ENCODE results near the gene ZBTB43. TPM values are rescaled to one million over a fixed set of nuclear protein-coding genes. Genes with fewer than 3 reads are reported as not detected.

ZBTB43 gene
- total and polyA plus RNA-seq, 2 of the 4 experiments (the other 2 are of a cell fraction), result 4.5 to 15.1 TPM

GRCh38 chr9:126755317-126755875, 49.4 kb upstream of the ZBTB43 start:
- H2AK5ac ChIP-seq (ENCODE audit: low read depth, low read length), result no peak overlapping the region
- no peak overlapping the region for H2BK5ac ChIP-seq (ENCODE audit: low read depth, low read length, poor library complexity, severe bottlenecking)
- dilution Hi-C loops (cut with HindIII; ENCODE audit: low sequenced_read_pairs, unreplicated experiment), result no loop called here
- CTCF ChIA-PET, result no interaction called here
- H3K27me3 ChIP-seq (ENCODE audit: control insufficient read depth, insufficient read depth, low read length), result peaks cover 20% of the 10 kb centered on the region
- in situ Hi-C loops (cut with MboI; ENCODE audit: low sequenced_read_pairs), result no loop called here
- H2BK15ac ChIP-seq (ENCODE audit: low read depth, low read length), result no peak overlapping the region
- H3K36me3 ChIP-seq (ENCODE audit: control insufficient read depth, insufficient read depth, low read length), result no peaks in the 10 kb centered on the region
- WGBS, 2 experiments (ENCODE audit: extremely low coverage in 2 of 2, insufficient read length in 1 of 2), result no CpG with 5 or more reads among the region's 19 CpGs
- TF ChIP-seq RCOR1 (IDR thresholded peaks at IDR 0.05; ENCODE audit: insufficient replicate concordance, low read length) (no peak), MAFK (IDR thresholded peaks at IDR 0.05; ENCODE audit: low read depth, low read length) (no peak), RFX5 (IDR thresholded peaks at IDR 0.05; ENCODE audit: low read depth, low read length) (no peak), USF2 (IDR thresholded peaks at IDR 0.05; ENCODE audit: low read depth, low read length) (no peak), NFE2L2 (IDR thresholded peaks at IDR 0.05; ENCODE audit: low read depth, low read length) (no peak), SMC3 (IDR thresholded peaks at IDR 0.05; ENCODE audit: low read depth, low read length) (no peak), ELK1 (IDR thresholded peaks at IDR 0.05; ENCODE audit: borderline replicate concordance, low read depth, low read length) (no peak), MAZ (IDR thresholded peaks at IDR 0.05; ENCODE audit: borderline replicate concordance, low read depth, low read length) (no peak)
- no peaks in the 10 kb centered on the region for H3K9me3 ChIP-seq (ENCODE audit: control insufficient read depth, insufficient read depth, low read length)
- intact Hi-C loops (cut with micrococcal nuclease), result no loop called here
- no peak overlapping the region for H3K9ac ChIP-seq (ENCODE audit: low read depth, low read length)
- H2BK120ac ChIP-seq (ENCODE audit: low read depth, low read length), result no peak overlapping the region
- no peak overlapping the region for H2AK9ac ChIP-seq (replicated peaks; ENCODE audit: low read depth, low read length, poor library complexity)
- ATAC-seq (ENCODE audit: low read depth) (no peak), DNase-seq (no peak)
- H4K8ac ChIP-seq (ENCODE audit: low read depth in 2 of 2, low read length in 2 of 2), result no peak overlapping the region
- no peak overlapping the region for H3K4ac ChIP-seq (ENCODE audit: low read depth, low read length)
- no peak overlapping the region for H2AFZ ChIP-seq (replicated peaks; ENCODE audit: low read length, poor library complexity)
- H3K18ac ChIP-seq (ENCODE audit: low read depth, low read length), result no peak overlapping the region
- no peak overlapping the region for H4K5ac ChIP-seq (ENCODE audit: low read depth, low read length)
- no peak overlapping the region for H3K56ac ChIP-seq (ENCODE audit: extremely low read depth, insufficient read depth, low read length)
- H3K27ac ChIP-seq (ENCODE audit: insufficient read depth, low read length), result no peak overlapping the region
- no peak overlapping the region for H3K23ac ChIP-seq (ENCODE audit: low read depth, low read length)
- H4K20me1 ChIP-seq (ENCODE audit: insufficient read depth, low read length), result no peaks in the 10 kb centered on the region
- POLR2A ChIA-PET (ENCODE audit: unreplicated experiment), result no interaction called here
- H3K4me1 ChIP-seq (ENCODE audit: control insufficient read depth, insufficient read depth, low read length), result no peaks in the 10 kb centered on the region
- no peak overlapping the region for H2BK20ac ChIP-seq (ENCODE audit: low read depth, low read length)
- H3K4me3 ChIP-seq (ENCODE audit: insufficient read depth, low read depth, low read length), result no peak overlapping the region
- no peak overlapping the region for H3K14ac ChIP-seq (replicated peaks; ENCODE audit: low read depth, low read length)
- no peaks in the 10 kb centered on the region for H3K9me1 ChIP-seq (ENCODE audit: insufficient read depth, low read length)
- BruUV-seq (replicated peaks), result no TSS peak
- H3K79me1 ChIP-seq (ENCODE audit: low read depth in 1 of 2, low read length in 2 of 2), result no peaks in the 10 kb centered on the region
- no peak overlapping the region for H3K4me2 ChIP-seq (ENCODE audit: low read depth, low read length)
- H4K91ac ChIP-seq (ENCODE audit: insufficient read depth, low read depth, low read length), result no peak overlapping the region

Data from IMR-90 (cell line).